HepG2 (cell line): ENCODE data around the gene DAG1. TPM values are rescaled to one million over a fixed set of nuclear protein-coding genes. Genes with fewer than 3 reads are reported as not detected.

Experiments used
- CAMTA2 ChIP-seq: sonication (generic); formaldehyde crosslinking; IDR thresholded peaks from 2 replicates; pipeline ENCODE4 v1.4.0; 2020; ENCODE audit warnings: mild to moderate bottlenecking, missing genetic modification reagents, borderline replicate concordance
- ERF ChIP-seq: IDR thresholded peaks from 2 replicates; pipeline ENCODE4 v1.6.1; 2018; ENCODE audit warnings: missing biosample characterization, missing genetic modification reagents
- NRL ChIP-seq: sonication (generic); formaldehyde crosslinking; IDR thresholded peaks from 2 replicates; pipeline ENCODE4 v1.5.0; 2020; ENCODE audit warnings: missing genetic modification reagents, mild to moderate bottlenecking, moderate library complexity, borderline replicate concordance
- RFX5 ChIP-seq: IDR thresholded peaks from 2 replicates; pipeline ENCODE4 v1.6.1; 2011; ENCODE audit warnings: low read depth, low read length, improper control_type of control experiment
- ZBTB21 ChIP-seq: sonication (generic); formaldehyde crosslinking; IDR thresholded peaks from 2 replicates; pipeline ENCODE4 v1.4.0; 2020; ENCODE audit warnings: missing genetic modification reagents
- ZFP62 ChIP-seq: sonication (generic); formaldehyde crosslinking; IDR thresholded peaks from 2 replicates; pipeline ENCODE4 v1.4.0; 2020; ENCODE audit warnings: missing genetic modification reagents
- ZNF44 ChIP-seq: sonication (generic); formaldehyde crosslinking; IDR thresholded peaks from 2 replicates; pipeline ENCODE4 v1.5.1; 2020; ENCODE audit warnings: mild to moderate bottlenecking, missing genetic modification reagents
- ZNF556 ChIP-seq: sonication (generic); formaldehyde crosslinking; IDR thresholded peaks from 2 replicates; pipeline ENCODE4 v1.4.0; 2020; ENCODE audit warnings: mild to moderate bottlenecking, missing genetic modification reagents, borderline replicate concordance
- ZNF616 ChIP-seq: sonication (generic); formaldehyde crosslinking; IDR thresholded peaks from 2 replicates; pipeline ENCODE4 v1.5.0; 2020; ENCODE audit warnings: low read depth, mild to moderate bottlenecking, missing genetic modification reagents
- ZNF678 ChIP-seq: sonication (generic); formaldehyde crosslinking; IDR thresholded peaks from 2 replicates; pipeline ENCODE4 v1.4.0; 2020; ENCODE audit warnings: mild to moderate bottlenecking, missing genetic modification reagents
- ZNF746 ChIP-seq: sonication (generic); formaldehyde crosslinking; IDR thresholded peaks from 2 replicates; pipeline ENCODE4 v1.8.0; 2022; ENCODE audit warnings: mild to moderate bottlenecking, missing genetic modification reagents
- ZNF792 ChIP-seq: IDR thresholded peaks from 2 replicates; pipeline ENCODE4 v1.6.1; 2016
- ZNF83 ChIP-seq: sonication (generic); formaldehyde crosslinking; IDR thresholded peaks from 2 replicates; pipeline ENCODE4 v1.4.0; 2020; ENCODE audit warnings: missing genetic modification reagents, mild to moderate bottlenecking, borderline replicate concordance
- polyA plus RNA-seq, 8 experiments: library from polyadenylated mRNA; depleted of rRNA in 3 of 8; stranded (reverse) in 7 of 8; unstranded in 1 of 8; fragments of >200 nt; fragmentation: Illumina TruSeq in 4 of 8; extraction: Trizol in 4 of 8; gene quantifications; 2 replicates each; pipeline versions ENCODE4 v1.2.1 to v1.2.3, GENCODE V29; 2011 to 2016; ENCODE audit warnings: low read depth in 4 of 8, missing spikeins in 1 of 8, mixed read lengths in 1 of 8; ENCODE audit not compliant: insufficient read depth in 1 of 8
- total RNA-seq, 5 experiments: library from RNA; depleted of rRNA; stranded (reverse); fragments of >200 nt; fragmentation: Illumina TruSeq; extraction: Trizol; gene quantifications; 2 replicates each; pipeline ENCODE4 v1.2.3, GENCODE V29; 2016; ENCODE audit warnings: low read depth in 1 of 5
- TF ChIP-seq, protein P1 (sequence below): sonication (generic); formaldehyde crosslinking; IDR thresholded peaks from 2 replicates; pipeline ENCODE4 v1.9.0; 2021; ENCODE audit warnings: missing genetic modification reagents, borderline replicate concordance
- TF ChIP-seq, protein P2 (sequence below): sonication (generic); formaldehyde crosslinking; IDR thresholded peaks from 2 replicates; pipeline ENCODE4 v1.9.0; 2021; ENCODE audit warnings: mild to moderate bottlenecking, missing genetic modification reagents
- TF ChIP-seq, protein P3 (sequence below): IDR thresholded peaks from 2 replicates; pipeline ENCODE4 v1.6.1; 2016
- TF ChIP-seq, protein P4 (sequence below): sonication (generic); formaldehyde crosslinking; IDR thresholded peaks from 2 replicates; pipeline ENCODE4 v1.8.0; 2022; ENCODE audit warnings: mild to moderate bottlenecking, missing genetic modification reagents

Gene DAG1
- total and polyA plus RNA-seq, 2 of the 13 experiments (the other 11 are each of a cell fraction or from before 2014, with no cell fraction given), result 47.3 to 50.4 TPM

DNA sequence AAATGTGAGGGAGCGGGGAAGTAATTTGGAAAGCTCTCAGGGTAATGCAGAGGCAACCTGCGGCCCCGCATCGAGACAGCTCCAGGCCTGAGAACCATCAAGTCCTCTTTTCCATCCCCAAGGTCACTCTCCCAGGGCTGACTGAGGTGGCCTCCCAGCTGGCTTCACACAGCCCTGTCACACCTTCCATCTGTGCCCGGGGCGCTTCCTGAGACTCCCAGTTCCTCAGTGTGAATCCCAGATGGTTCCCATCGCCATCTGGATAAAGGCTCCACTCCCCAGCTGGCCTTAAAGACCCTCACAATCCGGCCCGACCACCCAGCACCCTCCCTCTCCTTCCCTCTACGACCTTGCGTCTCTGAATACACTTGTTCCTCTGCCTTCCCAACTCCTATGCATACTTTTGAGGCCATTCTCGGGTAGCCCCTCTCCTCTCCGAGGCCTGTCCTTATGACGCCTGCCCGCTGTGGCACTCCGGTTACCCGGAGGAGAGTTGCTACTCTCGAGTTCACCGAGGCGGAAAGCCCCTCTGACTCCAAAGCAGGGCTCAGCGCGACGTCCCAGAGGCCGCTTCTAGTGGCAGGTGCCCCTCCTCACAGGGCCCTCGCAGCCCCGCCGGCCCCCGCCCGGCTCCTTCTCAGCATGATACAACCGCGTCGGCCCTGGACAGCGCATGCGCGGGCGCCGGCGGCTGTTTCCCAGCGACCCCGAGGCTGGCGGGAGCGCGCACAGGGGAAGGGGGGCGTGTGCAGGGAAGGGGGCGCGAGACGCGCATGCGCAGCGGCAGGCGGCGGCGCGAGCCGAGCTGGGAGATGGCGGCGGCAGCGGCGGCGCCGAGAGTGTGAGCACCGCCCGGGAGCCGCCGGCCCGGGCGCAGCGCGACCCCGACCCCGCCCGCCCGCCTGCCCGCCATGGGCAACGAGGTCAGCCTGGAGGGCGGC lies 83.9 kb downstream of the DAG1 start, which contains the start of gene BSN (continued):
- TF ChIP-seq ERF (CRISPR knock-in tag), result peak; percentile 64; the same call in 1 of the 2 replicates
- TF ChIP-seq, protein P1, sequence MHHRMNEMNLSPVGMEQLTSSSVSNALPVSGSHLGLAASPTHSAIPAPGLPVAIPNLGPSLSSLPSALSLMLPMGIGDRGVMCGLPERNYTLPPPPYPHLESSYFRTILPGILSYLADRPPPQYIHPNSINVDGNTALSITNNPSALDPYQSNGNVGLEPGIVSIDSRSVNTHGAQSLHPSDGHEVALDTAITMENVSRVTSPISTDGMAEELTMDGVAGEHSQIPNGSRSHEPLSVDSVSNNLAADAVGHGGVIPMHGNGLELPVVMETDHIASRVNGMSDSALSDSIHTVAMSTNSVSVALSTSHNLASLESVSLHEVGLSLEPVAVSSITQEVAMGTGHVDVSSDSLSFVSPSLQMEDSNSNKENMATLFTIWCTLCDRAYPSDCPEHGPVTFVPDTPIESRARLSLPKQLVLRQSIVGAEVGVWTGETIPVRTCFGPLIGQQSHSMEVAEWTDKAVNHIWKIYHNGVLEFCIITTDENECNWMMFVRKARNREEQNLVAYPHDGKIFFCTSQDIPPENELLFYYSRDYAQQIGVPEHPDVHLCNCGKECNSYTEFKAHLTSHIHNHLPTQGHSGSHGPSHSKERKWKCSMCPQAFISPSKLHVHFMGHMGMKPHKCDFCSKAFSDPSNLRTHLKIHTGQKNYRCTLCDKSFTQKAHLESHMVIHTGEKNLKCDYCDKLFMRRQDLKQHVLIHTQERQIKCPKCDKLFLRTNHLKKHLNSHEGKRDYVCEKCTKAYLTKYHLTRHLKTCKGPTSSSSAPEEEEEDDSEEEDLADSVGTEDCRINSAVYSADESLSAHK (CRISPR knock-in tag), result no peak
- 0 out of 2 replicates have a peak, but pooled peaks have one; percentile 37 for TF ChIP-seq ZNF746 (CRISPR knock-in tag)
- no peak for TF ChIP-seq ZFP62
- TF ChIP-seq, protein P2, sequence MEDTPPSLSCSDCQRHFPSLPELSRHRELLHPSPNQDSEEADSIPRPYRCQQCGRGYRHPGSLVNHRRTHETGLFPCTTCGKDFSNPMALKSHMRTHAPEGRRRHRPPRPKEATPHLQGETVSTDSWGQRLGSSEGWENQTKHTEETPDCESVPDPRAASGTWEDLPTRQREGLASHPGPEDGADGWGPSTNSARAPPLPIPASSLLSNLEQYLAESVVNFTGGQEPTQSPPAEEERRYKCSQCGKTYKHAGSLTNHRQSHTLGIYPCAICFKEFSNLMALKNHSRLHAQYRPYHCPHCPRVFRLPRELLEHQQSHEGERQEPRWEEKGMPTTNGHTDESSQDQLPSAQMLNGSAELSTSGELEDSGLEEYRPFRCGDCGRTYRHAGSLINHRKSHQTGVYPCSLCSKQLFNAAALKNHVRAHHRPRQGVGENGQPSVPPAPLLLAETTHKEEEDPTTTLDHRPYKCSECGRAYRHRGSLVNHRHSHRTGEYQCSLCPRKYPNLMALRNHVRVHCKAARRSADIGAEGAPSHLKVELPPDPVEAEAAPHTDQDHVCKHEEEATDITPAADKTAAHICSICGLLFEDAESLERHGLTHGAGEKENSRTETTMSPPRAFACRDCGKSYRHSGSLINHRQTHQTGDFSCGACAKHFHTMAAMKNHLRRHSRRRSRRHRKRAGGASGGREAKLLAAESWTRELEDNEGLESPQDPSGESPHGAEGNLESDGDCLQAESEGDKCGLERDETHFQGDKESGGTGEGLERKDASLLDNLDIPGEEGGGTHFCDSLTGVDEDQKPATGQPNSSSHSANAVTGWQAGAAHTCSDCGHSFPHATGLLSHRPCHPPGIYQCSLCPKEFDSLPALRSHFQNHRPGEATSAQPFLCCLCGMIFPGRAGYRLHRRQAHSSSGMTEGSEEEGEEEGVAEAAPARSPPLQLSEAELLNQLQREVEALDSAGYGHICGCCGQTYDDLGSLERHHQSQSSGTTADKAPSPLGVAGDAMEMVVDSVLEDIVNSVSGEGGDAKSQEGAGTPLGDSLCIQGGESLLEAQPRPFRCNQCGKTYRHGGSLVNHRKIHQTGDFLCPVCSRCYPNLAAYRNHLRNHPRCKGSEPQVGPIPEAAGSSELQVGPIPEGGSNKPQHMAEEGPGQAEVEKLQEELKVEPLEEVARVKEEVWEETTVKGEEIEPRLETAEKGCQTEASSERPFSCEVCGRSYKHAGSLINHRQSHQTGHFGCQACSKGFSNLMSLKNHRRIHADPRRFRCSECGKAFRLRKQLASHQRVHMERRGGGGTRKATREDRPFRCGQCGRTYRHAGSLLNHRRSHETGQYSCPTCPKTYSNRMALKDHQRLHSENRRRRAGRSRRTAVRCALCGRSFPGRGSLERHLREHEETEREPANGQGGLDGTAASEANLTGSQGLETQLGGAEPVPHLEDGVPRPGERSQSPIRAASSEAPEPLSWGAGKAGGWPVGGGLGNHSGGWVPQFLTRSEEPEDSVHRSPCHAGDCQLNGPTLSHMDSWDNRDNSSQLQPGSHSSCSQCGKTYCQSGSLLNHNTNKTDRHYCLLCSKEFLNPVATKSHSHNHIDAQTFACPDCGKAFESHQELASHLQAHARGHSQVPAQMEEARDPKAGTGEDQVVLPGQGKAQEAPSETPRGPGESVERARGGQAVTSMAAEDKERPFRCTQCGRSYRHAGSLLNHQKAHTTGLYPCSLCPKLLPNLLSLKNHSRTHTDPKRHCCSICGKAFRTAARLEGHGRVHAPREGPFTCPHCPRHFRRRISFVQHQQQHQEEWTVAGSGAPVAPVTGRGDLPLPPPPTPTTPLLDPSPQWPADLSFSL (CRISPR knock-in tag), result no peak
- TF ChIP-seq CAMTA2 (CRISPR knock-in tag), result no peak
- no peak for TF ChIP-seq ZNF616 (CRISPR knock-in tag)
- no peak for TF ChIP-seq ZNF44 (CRISPR knock-in tag)
- TF ChIP-seq ZNF792 (CRISPR knock-in tag), result peak; percentile 42; the same call in 1 of the 2 replicates
- TF ChIP-seq ZBTB21 (CRISPR knock-in tag), result no peak
- no peak; the same call in 1 of the 2 replicates for TF ChIP-seq ZNF83 (CRISPR knock-in tag)
- no peak for TF ChIP-seq RFX5
- TF ChIP-seq ZNF556 (CRISPR knock-in tag), result no peak
- TF ChIP-seq, protein P3, sequence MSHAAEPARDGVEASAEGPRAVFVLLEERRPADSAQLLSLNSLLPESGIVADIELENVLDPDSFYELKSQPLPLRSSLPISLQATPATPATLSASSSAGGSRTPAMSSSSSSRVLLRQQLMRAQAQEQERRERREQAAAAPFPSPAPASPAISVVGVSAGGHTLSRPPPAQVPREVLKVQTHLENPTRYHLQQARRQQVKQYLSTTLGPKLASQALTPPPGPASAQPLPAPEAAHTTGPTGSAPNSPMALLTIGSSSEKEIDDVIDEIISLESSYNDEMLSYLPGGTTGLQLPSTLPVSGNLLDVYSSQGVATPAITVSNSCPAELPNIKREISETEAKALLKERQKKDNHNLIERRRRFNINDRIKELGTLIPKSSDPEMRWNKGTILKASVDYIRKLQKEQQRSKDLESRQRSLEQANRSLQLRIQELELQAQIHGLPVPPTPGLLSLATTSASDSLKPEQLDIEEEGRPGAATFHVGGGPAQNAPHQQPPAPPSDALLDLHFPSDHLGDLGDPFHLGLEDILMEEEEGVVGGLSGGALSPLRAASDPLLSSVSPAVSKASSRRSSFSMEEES (CRISPR knock-in tag), result no peak; the same call in 1 of the 2 replicates
- TF ChIP-seq, protein P4, sequence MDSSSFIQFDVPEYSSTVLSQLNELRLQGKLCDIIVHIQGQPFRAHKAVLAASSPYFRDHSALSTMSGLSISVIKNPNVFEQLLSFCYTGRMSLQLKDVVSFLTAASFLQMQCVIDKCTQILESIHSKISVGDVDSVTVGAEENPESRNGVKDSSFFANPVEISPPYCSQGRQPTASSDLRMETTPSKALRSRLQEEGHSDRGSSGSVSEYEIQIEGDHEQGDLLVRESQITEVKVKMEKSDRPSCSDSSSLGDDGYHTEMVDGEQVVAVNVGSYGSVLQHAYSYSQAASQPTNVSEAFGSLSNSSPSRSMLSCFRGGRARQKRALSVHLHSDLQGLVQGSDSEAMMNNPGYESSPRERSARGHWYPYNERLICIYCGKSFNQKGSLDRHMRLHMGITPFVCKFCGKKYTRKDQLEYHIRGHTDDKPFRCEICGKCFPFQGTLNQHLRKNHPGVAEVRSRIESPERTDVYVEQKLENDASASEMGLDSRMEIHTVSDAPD, result no peak
- TF ChIP-seq ZNF678 (CRISPR knock-in tag), result no peak
- TF ChIP-seq NRL (CRISPR knock-in tag), result peak; percentile 84
